HG02610 (cell line): ENCODE data around the gene ANK3.

Experiments
- ATAC-seq: cut with Tn5 transposase; IDR thresholded peaks from one replicate; pipeline ENCODE4 v1.9.1; 2021; ENCODE audit warnings: mild to moderate bottlenecking, moderate library complexity; ENCODE audit not compliant: unreplicated experiment

ANK3 gene

GRCh38 chr10:60389413-60390025 lies at the start of gene ANK3:
Gene ANK3, minus strand, starts transcription at chr10:60389875. Its CDS starts 337 bp downstream, at chr10:60389538.
- no peak for ATAC-seq

GRCh38 chr10:60434418-60435046 lies 44.9 kb upstream of the ANK3 start:
- ATAC-seq: no peak

- no peak for ATAC-seq
Measured at GRCh38 chr10:60433684-60434083, 44.0 kb upstream of the ANK3 start.

GRCh38 chr10:60430836-60431597 lies 41.3 kb upstream of the ANK3 start:
- no peak for ATAC-seq

- ATAC-seq: no peak
Measured at GRCh38 chr10:60430017-60430416, 40.3 kb upstream of the ANK3 start.

GRCh38 chr10:60429084-60429849 lies 39.6 kb upstream of the ANK3 start:
- ATAC-seq: no peak

- no peak for ATAC-seq
Measured at GRCh38 chr10:60428387-60428737, 38.7 kb upstream of the ANK3 start.

GRCh38 chr10:60427709-60428386 lies 38.2 kb upstream of the ANK3 start:
- ATAC-seq: no peak

GRCh38 chr10:60427148-60427547 lies 37.5 kb upstream of the ANK3 start:
- no peak for ATAC-seq

- ATAC-seq: no peak
Measured at GRCh38 chr10:60426425-60426824, 36.8 kb upstream of the ANK3 start.

- ATAC-seq: no peak
Measured at GRCh38 chr10:60425392-60426110, 35.9 kb upstream of the ANK3 start.

GRCh38 chr10:60424971-60425370 lies 35.3 kb upstream of the ANK3 start:
- no peak for ATAC-seq

- ATAC-seq: no peak
Measured at GRCh38 chr10:60423920-60424319, 34.2 kb upstream of the ANK3 start.

- no peak for ATAC-seq
Measured at GRCh38 chr10:60422809-60423208, 33.1 kb upstream of the ANK3 start.

GRCh38 chr10:60420991-60421894 lies 31.6 kb upstream of the ANK3 start:
- no peak for ATAC-seq

- ATAC-seq: no peak
Measured at GRCh38 chr10:60419249-60419648, 29.6 kb upstream of the ANK3 start.

- ATAC-seq: peak; percentile 83
Measured at GRCh38 chr10:60417901-60418300, 28.2 kb upstream of the ANK3 start.

- ATAC-seq: no peak
Measured at GRCh38 chr10:60417024-60417423, 27.3 kb upstream of the ANK3 start.

GRCh38 chr10:60414877-60415585 lies 25.4 kb upstream of the ANK3 start:
- ATAC-seq: no peak
